Right lobe of liver (tissue), 6 donors: ENCODE measurements around the gene BAG5. TPM values are rescaled to one million over a fixed set of nuclear protein-coding genes. Genes with fewer than 3 reads are reported as not detected.

Experiments
- ATAC-seq, 4 donors: fragments of 200-7000 bp; cut with Tn5 transposase; one replicate each; pipeline ENCODE4 v1.9.1; 2020; ENCODE audit warnings: mild to moderate bottlenecking in 4 of 4, moderate library complexity in 4 of 4
- DNase-seq, 3 donors: peaks; one replicate each; pipeline ENCODE4 v3.0.0-alpha.2; 2020
- H3K27ac ChIP-seq, 3 donors: fragments of 200-600 bp; one replicate each; pipeline ENCODE4 v1.8.0; 2022
- H3K27me3 ChIP-seq, 2 donors: fragments of 200-600 bp; one replicate each; pipeline ENCODE4 v1.8.0; 2022
- H3K36me3 ChIP-seq, 4 donors: fragments of 200-600 bp; sonication (generic) in 1 of 4; one replicate each; pipeline versions ENCODE4 v1.5.1 to v1.8.0; 2017 to 2022; ENCODE audit warnings: control low read depth in 1 of 4
- H3K4me1 ChIP-seq, 4 donors: fragments of 200-600 bp; sonication (generic) in 1 of 4; one replicate each; pipeline versions ENCODE4 v1.5.1 to v1.8.0; 2017 to 2022; ENCODE audit warnings: control low read depth in 1 of 4
- H3K4me3 ChIP-seq, 3 donors: fragments of 200-600 bp; one replicate each; pipeline ENCODE4 v1.8.0; 2022
- H3K9me3 ChIP-seq, 4 donors: fragments of 200-600 bp; sonication (generic) in 1 of 4; one replicate each; pipeline versions ENCODE4 v1.5.1 to v1.8.0; 2017 to 2022; ENCODE audit warnings: control low read depth in 1 of 4
- POLR2A ChIP-seq: fragments of 450-650 bp; IDR thresholded peaks from one replicate; pipeline ENCODE4 v1.6.1; 2017; ENCODE audit warnings: antibody characterized with exemption, mild to moderate bottlenecking
- WGBS: methylation state at CpG from one replicate; pipeline ENCODE4 v1.1.6; 2018; ENCODE audit warnings: low coverage, low lambda C conversion rate; ENCODE audit not compliant: insufficient coverage; ENCODE audit errors: missing lambda C conversion rate; 5-methylcytosine and 5-hydroxymethylcytosine counted together
- intact Hi-C, 2 donors: fragments of 100-400 bp; cut with DNase I; formaldehyde crosslinking; loops; one replicate each; pipeline versions ENCODE4 v1.11.2 to v1.14.1; 2022
- total RNA-seq, 6 experiments: library from RNA; depleted of rRNA in 2 of 6; stranded (reverse); fragments of >200 nt in 2 of 6; fragmentation: NEBNext Ultra II Directional in 3 of 6; extraction: Animal tissue kit (Norgen Biotek cat#: 25700) in 3 of 6; gene quantifications; one replicate each; pipeline versions ENCODE4 v1.1.0 to v1.2.4, GENCODE V29; 2016 to 2023
- TF ChIP-seq, protein P1 (sequence below), 4 donors: fragments of 200-600 bp in 3 of 4; fragments of 450-650 bp in 1 of 4; IDR thresholded peaks; one replicate each; pipeline versions ENCODE4 v1.5.1 to v1.8.0; 2016 to 2022; ENCODE audit warnings: antibody characterized with exemption in 4 of 4, mild to moderate bottlenecking in 2 of 4
- donor health status: DM: no; HTN: yes; CAD: no.
- donor health status: DM: no; HTN: no; CAD: no.
- donor health status: DM: no; HTN: no; CAD: no.
- donor health status: DM: no; HTN: yes; CAD: no.
- donor health status: DM: no; HTN: yes; CAD: no.

Gene BAG5
- total RNA-seq, 6 experiments from 2014 or later, result 6.5 to 11.4 (median 10.9) TPM

GRCh38 chr14:103546652-103547454, 15.6 kb downstream of the BAG5 start:
- no peaks in the 10 kb centered on the region for H3K27me3 ChIP-seq
- no peaks in the 10 kb centered on the region for H3K4me1 ChIP-seq
- H3K9me3 ChIP-seq, result no peaks in the 10 kb centered on the region
- no peak overlapping the region for H3K4me3 ChIP-seq
- no CpG with 5 or more reads among the region's 21 CpGs for WGBS
- DNase-seq (peak; percentile 75 to 82 (median 78)), ATAC-seq (peak; percentile 55 to 72 (median 72))
- intact Hi-C loops, result loop anchor here (5.0 to 10.0 kb wide), 2 partner anchors 45 to 52 kb away; no protein-coding TSS in a partner anchor
- no peaks in the 10 kb centered on the region for H3K36me3 ChIP-seq
- TF ChIP-seq POLR2A, result no peak
- TF ChIP-seq, protein P1, sequence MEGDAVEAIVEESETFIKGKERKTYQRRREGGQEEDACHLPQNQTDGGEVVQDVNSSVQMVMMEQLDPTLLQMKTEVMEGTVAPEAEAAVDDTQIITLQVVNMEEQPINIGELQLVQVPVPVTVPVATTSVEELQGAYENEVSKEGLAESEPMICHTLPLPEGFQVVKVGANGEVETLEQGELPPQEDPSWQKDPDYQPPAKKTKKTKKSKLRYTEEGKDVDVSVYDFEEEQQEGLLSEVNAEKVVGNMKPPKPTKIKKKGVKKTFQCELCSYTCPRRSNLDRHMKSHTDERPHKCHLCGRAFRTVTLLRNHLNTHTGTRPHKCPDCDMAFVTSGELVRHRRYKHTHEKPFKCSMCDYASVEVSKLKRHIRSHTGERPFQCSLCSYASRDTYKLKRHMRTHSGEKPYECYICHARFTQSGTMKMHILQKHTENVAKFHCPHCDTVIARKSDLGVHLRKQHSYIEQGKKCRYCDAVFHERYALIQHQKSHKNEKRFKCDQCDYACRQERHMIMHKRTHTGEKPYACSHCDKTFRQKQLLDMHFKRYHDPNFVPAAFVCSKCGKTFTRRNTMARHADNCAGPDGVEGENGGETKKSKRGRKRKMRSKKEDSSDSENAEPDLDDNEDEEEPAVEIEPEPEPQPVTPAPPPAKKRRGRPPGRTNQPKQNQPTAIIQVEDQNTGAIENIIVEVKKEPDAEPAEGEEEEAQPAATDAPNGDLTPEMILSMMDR (IDR thresholded peaks at IDR 0.05), result peak; percentile 86 to 92 (median 90)
- no peak overlapping the region for H3K27ac ChIP-seq

GRCh38 chr14:103545915-103546651, 16.4 kb downstream of the BAG5 start:
- H3K36me3 ChIP-seq, result no peaks in the 10 kb centered on the region
- H3K27ac ChIP-seq, result no peak overlapping the region
- TF ChIP-seq, protein P1 (IDR thresholded peaks at IDR 0.05), result no peak
- no peak for TF ChIP-seq POLR2A
- ATAC-seq (no peak), DNase-seq (peak in 2 of 3 donors; percentile 16 to 52)
- no peaks in the 10 kb centered on the region for H3K9me3 ChIP-seq
- H3K4me3 ChIP-seq, result no peak overlapping the region
- no peaks in the 10 kb centered on the region for H3K27me3 ChIP-seq
- intact Hi-C loops, result loop anchor here (5.0 to 10.0 kb wide), 2 partner anchors 44 to 51 kb away; no protein-coding TSS in a partner anchor
- WGBS, result 62% methylated on average over 12 of the region's 27 CpGs
- no peaks in the 10 kb centered on the region for H3K4me1 ChIP-seq

DNA sequence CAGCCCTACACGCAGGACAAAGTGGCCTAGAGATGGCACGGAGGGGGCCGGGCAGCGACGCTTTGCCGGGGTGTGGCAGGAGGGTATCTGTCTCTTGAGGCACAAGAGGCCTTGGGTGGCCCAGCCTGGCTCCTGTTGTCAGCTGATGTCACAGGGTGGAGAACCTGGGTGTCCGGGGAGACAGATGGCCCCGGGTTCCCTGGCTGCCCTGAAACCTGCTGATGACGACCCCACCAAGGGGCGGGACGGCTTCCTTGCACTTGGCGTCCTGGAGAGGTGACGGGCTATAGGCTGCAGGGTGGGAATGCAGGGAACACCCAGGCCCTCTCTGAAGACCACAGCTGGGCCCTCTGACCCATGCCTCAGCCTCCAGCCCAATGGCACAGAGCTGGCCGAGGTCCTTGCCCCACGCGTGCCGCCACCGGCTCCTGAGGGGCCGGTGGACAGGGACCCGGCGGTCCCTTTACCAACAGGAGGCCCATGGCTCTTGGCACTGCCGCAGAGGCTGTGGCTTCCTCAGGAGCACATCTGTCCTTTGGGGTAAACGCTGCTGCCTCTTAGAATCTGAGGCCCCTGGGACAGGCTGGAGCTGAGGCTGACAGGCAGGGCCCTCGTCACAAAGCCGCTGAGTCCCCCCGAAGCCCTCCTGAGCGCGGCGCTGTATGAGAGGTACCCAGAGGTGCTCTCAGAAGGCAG, 17.1 kb downstream of the BAG5 start:
- ATAC-seq (no peak), DNase-seq (peak in 2 of 3 donors; percentile 11 to 37)
- no CpG with 5 or more reads among the region's 29 CpGs for WGBS

More for the DNA sequence above, 17.1 kb downstream of the BAG5 start:
- H3K27ac ChIP-seq, result no peak overlapping the region
- TF ChIP-seq, protein P1 (IDR thresholded peaks at IDR 0.05), result no peak
- TF ChIP-seq POLR2A, result no peak
- no peaks in the 10 kb centered on the region for H3K36me3 ChIP-seq
- H3K9me3 ChIP-seq, result no peaks in the 10 kb centered on the region
- H3K4me1 ChIP-seq, result no peaks in the 10 kb centered on the region
- no peak overlapping the region for H3K4me3 ChIP-seq
- no peaks in the 10 kb centered on the region for H3K27me3 ChIP-seq
- intact Hi-C loops, result loop anchor here (5.0 to 10.0 kb wide), 2 partner anchors 43 to 51 kb away; no protein-coding TSS in a partner anchor
